Lower leg skin (tissue), 4 donors: ENCODE data around the gene ADAMTS6. TPM values are rescaled to one million over a fixed set of nuclear protein-coding genes. Genes with fewer than 3 reads are reported as not detected.
"Not testable (repeated sequence)": the region's sequence is repeated elsewhere in the genome, so short reads cannot be mapped to it uniquely, and the experiment has no call there.

Source experiments
- DNase-seq, 2 donors: peaks; one replicate each; pipeline ENCODE4 v3.0.0-alpha.2; 2019; ENCODE audit warnings: low spot score in 2 of 2
- H3K4me3 ChIP-seq: fragments of 200-600 bp; sonication (generic); 2 replicates; pipeline ENCODE4 v1.5.1; 2017; ENCODE audit warnings: mild to moderate bottlenecking, low read depth; ENCODE audit not compliant: poor library complexity, severe bottlenecking
- POLR2A ChIP-seq, 2 donors: fragments of 450-650 bp; IDR thresholded peaks; one replicate each; pipeline ENCODE4 v1.6.1; 2016 to 2017; ENCODE audit warnings: antibody characterized with exemption in 2 of 2, mild to moderate bottlenecking in 1 of 2, moderate library complexity in 1 of 2
- WGBS, 2 donors: methylation state at CpG; one replicate each; pipeline ENCODE4 v1.1.5; 2018; 5-methylcytosine and 5-hydroxymethylcytosine counted together
- intact Hi-C: fragments of 100-400 bp; cut with DNase I; formaldehyde crosslinking; loops from one replicate; pipeline ENCODE4 v1.15.0; 2023; ENCODE audit warnings: low total_unique reads
- total RNA-seq, 4 donors: library from RNA; depleted of rRNA; stranded (reverse); fragments of >200 nt; gene quantifications; one replicate each; pipeline ENCODE4 v1.1.0, GENCODE V29; 2016
- TF ChIP-seq, protein P1 (sequence below), 3 donors: fragments of 450-650 bp; IDR thresholded peaks; one replicate each; pipeline ENCODE4 v1.5.1; 2016; ENCODE audit warnings: antibody characterized with exemption in 3 of 3, mild to moderate bottlenecking in 3 of 3, moderate library complexity in 2 of 3

ADAMTS6 gene
- total RNA-seq, 4 donors from 2014 or later, result 0.42 to 1.1 (median 0.82) TPM

DNA sequence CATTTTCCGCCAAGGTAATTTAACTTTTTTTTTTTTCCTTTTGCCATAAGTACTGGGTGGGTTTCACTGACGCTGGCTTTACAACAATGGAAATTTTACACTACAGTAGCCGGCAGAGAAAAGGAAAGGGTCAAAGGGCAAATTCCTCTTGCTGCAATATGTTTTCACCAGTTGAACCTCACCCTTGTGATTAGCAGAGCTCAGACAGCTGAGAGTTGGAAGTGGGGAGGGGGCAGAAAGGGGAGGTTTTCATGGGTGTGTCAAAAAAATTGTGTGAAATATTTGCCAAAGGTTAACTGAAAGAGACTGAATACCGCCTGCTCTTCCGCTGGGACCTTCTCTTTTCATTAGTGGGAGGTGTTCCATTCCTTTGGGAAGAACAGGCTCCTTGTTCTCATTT is 296.9 kb downstream of the ADAMTS6 start:
- H3K4me3 ChIP-seq, result no peak overlapping the region
- WGBS, 2 donors, result 65 to 75% methylated on average over 5 of the region's 5 CpGs
- no peak for DNase-seq
- intact Hi-C loops, result no loop called here
- TF ChIP-seq, protein P1, sequence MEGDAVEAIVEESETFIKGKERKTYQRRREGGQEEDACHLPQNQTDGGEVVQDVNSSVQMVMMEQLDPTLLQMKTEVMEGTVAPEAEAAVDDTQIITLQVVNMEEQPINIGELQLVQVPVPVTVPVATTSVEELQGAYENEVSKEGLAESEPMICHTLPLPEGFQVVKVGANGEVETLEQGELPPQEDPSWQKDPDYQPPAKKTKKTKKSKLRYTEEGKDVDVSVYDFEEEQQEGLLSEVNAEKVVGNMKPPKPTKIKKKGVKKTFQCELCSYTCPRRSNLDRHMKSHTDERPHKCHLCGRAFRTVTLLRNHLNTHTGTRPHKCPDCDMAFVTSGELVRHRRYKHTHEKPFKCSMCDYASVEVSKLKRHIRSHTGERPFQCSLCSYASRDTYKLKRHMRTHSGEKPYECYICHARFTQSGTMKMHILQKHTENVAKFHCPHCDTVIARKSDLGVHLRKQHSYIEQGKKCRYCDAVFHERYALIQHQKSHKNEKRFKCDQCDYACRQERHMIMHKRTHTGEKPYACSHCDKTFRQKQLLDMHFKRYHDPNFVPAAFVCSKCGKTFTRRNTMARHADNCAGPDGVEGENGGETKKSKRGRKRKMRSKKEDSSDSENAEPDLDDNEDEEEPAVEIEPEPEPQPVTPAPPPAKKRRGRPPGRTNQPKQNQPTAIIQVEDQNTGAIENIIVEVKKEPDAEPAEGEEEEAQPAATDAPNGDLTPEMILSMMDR (IDR thresholded peaks at IDR 0.05), result no peak
- TF ChIP-seq POLR2A (IDR thresholded peaks at IDR 0.05), result no peak

DNA sequence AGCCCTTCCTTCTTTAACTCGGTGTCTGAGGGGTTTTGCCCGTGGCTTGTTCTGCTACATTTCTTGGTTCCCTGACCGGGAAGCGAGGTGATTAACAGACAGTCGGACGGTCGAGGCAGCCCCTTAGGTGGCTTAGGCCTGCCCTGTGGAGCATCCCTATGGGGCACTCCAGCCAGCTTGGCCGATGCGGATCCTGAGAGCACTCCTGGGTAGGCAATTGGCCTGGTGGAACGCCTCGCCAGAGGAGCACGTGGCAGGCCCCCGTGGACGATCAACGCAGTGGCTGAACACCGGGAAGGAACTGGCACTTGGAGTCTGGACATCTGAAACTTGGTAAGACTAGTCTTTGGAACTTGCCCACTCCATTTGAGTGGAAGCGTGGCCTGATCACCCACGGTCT is 307.5 kb downstream of the ADAMTS6 start:
- H3K4me3 ChIP-seq, DNase-seq, intact Hi-C loops: not testable (repeated sequence)
- 91 to 94% methylated on average over 13 to 18 of the region's 18 CpGs for WGBS, 2 donors

DNA sequence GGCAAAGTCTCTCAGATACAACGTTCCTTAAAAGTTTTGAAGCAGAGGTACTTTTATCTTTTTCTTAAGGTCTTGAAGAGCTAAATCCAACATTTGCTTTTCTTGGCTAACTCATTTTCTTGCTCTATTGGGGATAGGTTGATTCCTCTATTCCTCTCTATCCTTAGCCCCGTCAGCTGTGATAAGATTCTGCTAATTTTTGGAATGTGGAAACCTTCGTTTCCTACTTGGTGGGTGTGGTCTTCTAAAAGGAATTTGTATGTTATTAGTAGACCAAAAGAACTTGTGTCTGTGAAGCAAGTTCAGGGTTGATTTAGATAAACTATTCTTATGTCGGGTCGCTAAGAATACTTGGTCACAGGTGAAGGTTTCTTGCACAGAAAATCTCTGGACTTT is 308.6 kb downstream of the ADAMTS6 start:
- no peak for DNase-seq
- no peak overlapping the region for H3K4me3 ChIP-seq
- TF ChIP-seq, protein P1 (IDR thresholded peaks at IDR 0.05), result no peak
- no peak for TF ChIP-seq POLR2A (IDR thresholded peaks at IDR 0.05)
- WGBS, 2 donors, result 82 to 83% methylated on average over 5 of the region's 5 CpGs
- intact Hi-C loops, result no loop called here

DNA sequence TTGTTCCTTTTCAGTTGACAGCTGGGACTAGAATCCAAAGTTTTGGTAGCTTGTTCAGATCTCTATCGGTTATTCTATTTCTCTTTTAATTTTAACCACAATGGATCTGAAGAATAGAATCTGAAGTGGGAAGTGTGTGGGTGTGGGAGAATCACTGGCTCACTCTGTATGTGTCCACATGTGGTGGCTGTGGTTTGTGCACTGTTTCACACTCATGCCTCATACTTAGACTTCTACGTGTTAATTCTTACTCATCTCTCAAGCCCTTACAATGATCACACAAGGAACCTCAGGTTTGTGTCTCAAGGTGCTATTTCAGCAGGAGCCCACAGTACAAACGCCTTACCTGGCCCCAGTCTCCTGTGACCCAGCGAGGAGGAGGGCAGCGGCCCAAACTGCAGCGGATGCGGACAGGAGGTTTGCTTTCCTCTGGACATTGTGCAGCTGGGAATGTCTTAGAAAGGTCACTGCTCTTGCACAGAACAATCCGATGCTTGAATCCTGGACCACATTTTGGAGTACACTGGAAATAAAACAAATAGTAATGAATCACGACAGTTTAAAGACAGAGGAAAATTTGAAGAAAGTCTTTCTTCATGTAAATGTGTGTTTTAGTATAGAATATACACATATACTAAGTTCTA is 309.1 kb downstream of the ADAMTS6 start:
- TF ChIP-seq, protein P1 (IDR thresholded peaks at IDR 0.05), result no peak
- TF ChIP-seq POLR2A (IDR thresholded peaks at IDR 0.05), result no peak
- DNase-seq, result no peak

DNA sequence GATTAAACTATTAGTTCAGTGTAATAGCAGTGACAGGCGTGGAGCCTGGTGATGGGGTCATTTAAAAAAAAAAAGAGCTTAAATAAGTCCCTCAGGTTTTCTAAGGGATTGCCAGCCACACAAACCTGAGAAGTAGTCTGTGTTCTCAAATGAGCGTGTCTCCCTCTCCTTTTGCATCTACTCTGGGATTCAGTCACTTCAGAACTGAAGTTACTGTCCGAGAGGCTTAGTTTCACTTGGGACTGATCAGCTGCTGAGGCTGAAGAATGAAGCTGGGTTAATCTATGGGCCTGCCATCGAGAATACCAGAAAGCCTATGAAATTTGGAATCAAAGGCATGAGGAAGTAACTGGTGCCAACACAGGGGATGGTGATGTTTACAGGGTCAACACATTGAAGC is 310.1 kb downstream of the ADAMTS6 start:
- intact Hi-C loops, result no loop called here
- 81 to 89% methylated on average over 4 of the region's 4 CpGs for WGBS, 2 donors

More for the DNA sequence above, 309.1 kb downstream of the ADAMTS6 start:
- WGBS, 2 donors, result 82 to 91% methylated on average over 9 of the region's 9 CpGs
- no peak overlapping the region for H3K4me3 ChIP-seq
- intact Hi-C loops, result no loop called here

DNA sequence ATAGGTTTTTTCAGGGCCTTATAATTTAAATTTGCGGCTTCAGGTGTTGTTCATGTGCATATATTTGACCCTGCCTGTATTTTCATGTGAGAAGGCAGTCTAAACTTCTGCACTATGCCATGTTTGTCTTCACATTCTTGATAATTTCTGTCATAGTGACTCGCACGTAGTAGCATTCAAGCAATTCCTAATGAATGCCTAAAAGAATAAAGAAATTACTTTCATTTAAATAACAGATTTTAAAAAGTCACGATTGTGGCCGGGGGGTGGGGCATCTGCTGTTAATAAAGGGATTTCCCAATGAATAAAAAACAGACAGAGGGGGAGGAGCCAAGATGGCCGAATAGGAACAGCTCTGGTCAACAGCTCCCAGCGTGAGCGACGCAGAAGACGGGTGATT is 318.0 kb downstream of the ADAMTS6 start:
- 90 to 96% methylated on average over 10 of the region's 10 CpGs for WGBS, 2 donors
- TF ChIP-seq, protein P1 (IDR thresholded peaks at IDR 0.05), result no peak
- TF ChIP-seq POLR2A (IDR thresholded peaks at IDR 0.05), result no peak
- no peak overlapping the region for H3K4me3 ChIP-seq
- intact Hi-C loops, result no loop called here
- no peak for DNase-seq

More for the DNA sequence above, 310.1 kb downstream of the ADAMTS6 start:
- H3K4me3 ChIP-seq, result no peak overlapping the region
- TF ChIP-seq, protein P1 (IDR thresholded peaks at IDR 0.05), result no peak
- no peak for TF ChIP-seq POLR2A (IDR thresholded peaks at IDR 0.05)
- DNase-seq, result no peak
